ENCODE data around the gene PTPRK. TPM values are rescaled to one million over a fixed set of nuclear protein-coding genes. Genes with fewer than 3 reads are reported as not detected.

Gene PTPRK
- total RNA-seq, 1 experiment from 2014 or later: 34.2 TPM

- BruUV-seq (replicated peaks): no TSS peak
- Histone ChIP-seq H3K27me3 (ENCODE audit: insufficient read depth, low read length) (no peaks in the 10 kb centered on the region), H3K79me2 (ENCODE audit: insufficient read depth, low read length) (no peaks in the 10 kb centered on the region), H3K9me3 (ENCODE audit: control insufficient read depth in 1 of 2, insufficient read depth in 1 of 2, low read depth in 1 of 2, low read length in 2 of 2) (no peaks in the 10 kb centered on the region), H3K36me3 (ENCODE audit: control insufficient read depth in 1 of 2, insufficient read depth in 2 of 2, low read length in 2 of 2) (no peaks in the 10 kb centered on the region), H3K27ac (ENCODE audit: low read depth, low read length) (no peak overlapping the region; the same call in 1 of the 2 replicates), H3K4me3 (replicated peaks in 1 of 2; ENCODE audit: low read depth in 1 of 2, low read length in 2 of 2) (no peak overlapping the region), H3K4me1 (ENCODE audit: control insufficient read depth in 1 of 2, insufficient read depth in 2 of 2, low read length in 2 of 2) (peaks cover 10 to 14% of the 10 kb centered on the region in 2 experiments; a peak in 3 of 4 replicates), H3K4me2 (ENCODE audit: low read length) (peak overlapping the region; percentile 21), H4K20me1 (ENCODE audit: insufficient read depth) (no peaks in the 10 kb centered on the region), H3K9me2 (ENCODE audit: insufficient read depth) (no peaks in the 10 kb centered on the region), H3K9ac (ENCODE audit: low read length) (no peak overlapping the region), H2AFZ (ENCODE audit: low read depth, low read length, poor library complexity, severe bottlenecking) (no peak overlapping the region)
- ATAC-seq (no peak), DNase-seq (ENCODE audit: low read depth, low spot score) (no peak)
- POLR2A ChIA-PET: no interaction called here
- no peak for TF ChIP-seq JUND (IDR thresholded peaks at IDR 0.05)
- TF ChIP-seq CEBPB (IDR thresholded peaks at IDR 0.05; ENCODE audit: low read depth): no peak
- TF ChIP-seq ZBTB33 (IDR thresholded peaks at IDR 0.05; ENCODE audit: extremely low read depth, insufficient replicate concordance, low read length): no peak
- no peak for TF ChIP-seq CTCF (IDR thresholded peaks at IDR 0.05 in 2 of 3, conservative IDR thresholded peaks at IDR 0.05 in 1 of 3; ENCODE audit: borderline replicate concordance in 1 of 3, insufficient read depth in 1 of 3, low read depth in 2 of 3, low read length in 2 of 3)
- no peak for TF ChIP-seq FOSL1 (IDR thresholded peaks at IDR 0.05; ENCODE audit: low read depth)
- no peak for TF ChIP-seq ZNF274 (IDR thresholded peaks at IDR 0.05; ENCODE audit: low read depth, low read length)
- no peak for TF ChIP-seq ELF1 (IDR thresholded peaks at IDR 0.05; ENCODE audit: borderline replicate concordance, low read depth)
- TF ChIP-seq MAX (IDR thresholded peaks at IDR 0.05): no peak
- TF ChIP-seq EZH2 (IDR thresholded peaks at IDR 0.05): no peak
- no peak for TF ChIP-seq SRF (IDR thresholded peaks at IDR 0.05; ENCODE audit: low read depth)
- no peak for TF ChIP-seq SP1 (IDR thresholded peaks at IDR 0.05; ENCODE audit: low read depth)
- TF ChIP-seq POLR2AphosphoS5 (IDR thresholded peaks at IDR 0.05; ENCODE audit: low read depth, low read length): no peak
- TF ChIP-seq CBX3 (IDR thresholded peaks at IDR 0.05; ENCODE audit: low read depth): no peak
- TF ChIP-seq REST (IDR thresholded peaks at IDR 0.05; ENCODE audit: low read depth): no peak
- TF ChIP-seq SIN3A (IDR thresholded peaks at IDR 0.05; ENCODE audit: low read depth): no peak
- TF ChIP-seq TCF7L2 (IDR thresholded peaks at IDR 0.05; ENCODE audit: borderline replicate concordance, extremely low read depth, insufficient read depth, insufficient read length): no peak
- no peak for TF ChIP-seq ATF3 (IDR thresholded peaks at IDR 0.05)
- TF ChIP-seq EZH2phosphoT487 (IDR thresholded peaks at IDR 0.05; ENCODE audit: borderline replicate concordance): no peak
- no peak for TF ChIP-seq RAD21 (IDR thresholded peaks at IDR 0.05; ENCODE audit: low read depth)
- no peak for TF ChIP-seq EGR1 (IDR thresholded peaks at IDR 0.05; ENCODE audit: low read depth)
- RAD21 ChIA-PET (ENCODE audit: low non-redundant PET in 1 of 2, low total read pairs in 2 of 2, uncharacterized antibody in 2 of 2, unreplicated experiment in 2 of 2): no interaction called here
- intact Hi-C loops (cut with micrococcal nuclease): no loop called here
- CTCF ChIA-PET: no interaction called here
Measured at GRCh38 chr6:128351255-128351514, 169.2 kb downstream of the PTPRK start.
